GM21786 (cell line): ENCODE data around the gene VAMP4.
"Not testable (repeated sequence)": the region's sequence is repeated elsewhere in the genome, so short reads cannot be mapped to it uniquely, and the experiment has no call there.

Source experiments
- ATAC-seq: cut with Tn5 transposase; IDR thresholded peaks from one replicate; pipeline ENCODE4 v1.9.1; 2021; ENCODE audit not compliant: unreplicated experiment

Gene VAMP4

GRCh38 chr1:171707583-171707982 lies 34.3 kb downstream of the VAMP4 start:
- ATAC-seq: no peak

- no peak for ATAC-seq
Observed at GRCh38 chr1:171702598-171702997, 39.3 kb downstream of the VAMP4 start.

DNA sequence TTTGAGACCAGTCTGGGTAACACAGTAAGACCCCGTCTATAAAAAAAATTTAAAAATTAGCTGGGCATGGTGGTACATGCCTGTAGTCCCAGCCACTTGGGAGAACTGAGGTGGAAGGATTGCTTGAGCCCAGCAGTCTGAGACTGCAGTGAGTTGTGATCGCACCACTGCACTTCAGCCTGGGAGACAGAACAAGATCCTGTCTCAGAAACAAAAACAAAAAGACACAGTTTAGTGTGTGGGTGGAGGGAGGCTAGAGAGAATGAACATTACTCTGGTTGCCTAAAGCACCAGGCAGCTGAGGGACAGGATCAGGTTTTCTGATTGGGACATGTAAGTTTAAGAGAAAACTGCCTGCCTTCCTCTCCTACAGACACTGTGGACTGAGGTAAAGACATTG lies 42.3 kb downstream of the VAMP4 start:
- ATAC-seq: no peak

- not testable (repeated sequence) for ATAC-seq
Observed at GRCh38 chr1:171695772-171696171, 46.1 kb downstream of the VAMP4 start.

DNA sequence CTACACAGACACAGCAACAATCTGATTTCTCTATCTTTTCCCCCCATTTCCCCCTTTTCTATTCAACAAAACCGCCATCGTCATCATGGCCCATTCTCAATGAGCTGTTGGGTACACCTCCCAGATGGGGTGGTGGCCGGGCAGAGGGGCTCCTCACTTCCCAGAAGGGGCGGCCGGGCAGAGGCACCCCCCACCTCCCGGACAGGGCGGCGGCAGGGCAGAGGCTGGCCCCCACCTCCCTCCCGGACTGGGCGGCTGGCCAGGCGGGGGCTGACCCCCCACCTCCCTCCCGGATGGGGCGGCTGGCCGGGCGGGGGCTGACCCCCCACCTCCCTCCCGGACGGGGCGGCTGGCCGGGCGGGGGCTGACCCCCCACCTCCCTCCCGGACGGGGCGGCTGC lies 48.3 kb downstream of the VAMP4 start:
- ATAC-seq: not testable (repeated sequence)

DNA sequence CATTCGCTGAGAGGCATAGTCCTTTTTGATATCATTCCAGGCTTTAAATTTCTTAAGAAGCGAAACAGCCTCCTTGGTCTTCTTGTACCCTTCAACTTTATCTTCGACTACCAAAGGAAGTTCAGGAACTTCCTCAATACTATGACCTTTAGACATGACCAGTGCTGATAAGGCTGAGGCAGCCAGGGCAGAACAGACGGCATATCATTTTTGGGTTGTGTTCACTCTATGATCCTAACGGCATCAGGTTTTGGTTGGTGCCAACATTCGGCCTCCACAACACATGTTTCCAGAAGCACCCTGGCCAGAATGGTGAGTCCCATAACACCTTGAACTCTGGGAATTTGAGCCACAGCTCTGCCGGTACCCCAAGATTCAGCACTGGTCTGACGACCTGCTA lies 58.0 kb downstream of the VAMP4 start:
- ATAC-seq: no peak

- no peak for ATAC-seq
Observed at GRCh38 chr1:171680339-171680738, 61.5 kb downstream of the VAMP4 start.

DNA sequence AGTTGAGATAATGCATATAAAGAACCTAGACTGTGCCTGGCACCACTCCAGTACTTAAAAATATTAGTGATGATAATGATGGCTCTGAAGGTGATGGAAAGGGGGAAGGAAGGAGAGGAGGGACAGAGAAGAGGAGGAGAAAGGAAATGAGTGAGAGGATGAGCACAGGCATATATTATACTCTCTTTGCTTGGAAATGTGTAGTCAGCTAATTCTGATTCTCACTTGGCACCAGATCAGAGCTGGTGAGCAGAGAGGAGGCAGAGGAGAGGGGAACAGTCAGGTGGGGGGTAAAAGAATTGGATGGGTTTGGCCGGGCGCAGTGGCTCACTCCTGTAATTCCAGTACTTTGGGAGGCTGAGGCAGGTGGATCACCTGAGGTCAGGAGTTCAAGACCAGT lies 65.0 kb downstream of the VAMP4 start:
- ATAC-seq: no peak

DNA sequence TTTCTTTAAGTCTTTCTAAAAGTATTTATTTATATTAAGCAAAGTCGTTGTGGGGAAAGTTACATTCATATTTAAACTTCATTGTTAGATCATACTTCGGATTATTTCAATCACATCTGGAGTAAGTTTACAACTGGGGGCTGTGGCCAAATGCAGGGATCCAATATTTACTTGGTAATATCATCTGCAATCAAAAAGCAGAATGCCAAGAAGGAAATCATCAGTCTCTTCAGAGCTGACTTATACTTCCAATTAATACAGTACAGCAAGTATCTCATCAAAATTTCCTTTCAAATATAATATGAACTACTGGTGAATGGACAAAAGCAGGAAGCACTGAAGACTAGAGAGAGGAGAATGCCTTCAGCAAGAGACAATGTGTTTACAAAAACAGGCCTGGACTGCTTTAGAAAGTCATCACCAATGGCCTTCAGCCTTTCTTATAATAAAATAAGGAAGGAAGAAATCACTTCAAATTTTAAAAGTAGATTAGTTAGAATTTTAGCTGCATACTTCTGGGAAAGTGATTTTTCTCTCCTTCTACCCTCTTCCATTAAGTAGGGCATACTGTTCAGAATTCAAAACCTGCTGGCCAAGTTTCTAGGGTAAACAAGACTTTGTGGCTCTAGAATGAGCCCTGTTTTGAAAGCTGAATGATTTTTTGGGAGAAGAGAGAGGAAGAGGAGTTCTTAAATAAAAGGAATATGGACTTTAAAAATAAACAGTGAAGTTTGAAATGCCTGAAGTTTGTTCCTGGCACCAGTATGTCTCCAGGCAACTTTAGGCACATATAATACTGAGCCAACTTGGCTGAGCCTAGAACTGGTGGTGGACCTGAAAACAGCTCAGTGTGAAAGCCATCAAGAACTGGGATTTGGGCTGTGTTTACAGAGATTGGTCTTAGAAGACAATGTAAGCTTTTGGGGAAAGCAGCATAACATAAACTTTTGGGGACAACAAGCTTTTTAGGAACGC lies 67.1 kb downstream of the VAMP4 start:
- no peak for ATAC-seq

DNA sequence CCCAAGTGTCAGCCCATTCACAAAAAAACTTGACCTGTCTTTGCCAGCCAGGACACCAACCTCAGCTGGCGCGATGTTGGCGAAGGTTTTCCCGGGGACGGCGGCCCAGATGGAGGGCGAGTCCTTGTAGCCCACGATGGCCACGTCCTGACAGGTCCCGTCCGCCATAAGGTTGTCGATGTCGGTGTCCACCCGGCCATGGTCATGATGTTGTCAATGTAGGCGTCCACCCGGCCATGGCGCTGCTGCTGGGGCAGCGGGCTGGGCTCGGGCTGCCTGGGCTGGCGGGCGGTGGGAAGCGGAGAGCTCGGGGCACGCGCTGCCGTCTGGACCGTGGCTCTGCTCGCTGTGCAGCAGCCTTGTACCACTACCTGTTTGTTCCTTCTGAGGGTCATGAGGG lies 71.1 kb downstream of the VAMP4 start:
- ATAC-seq: no peak

DNA sequence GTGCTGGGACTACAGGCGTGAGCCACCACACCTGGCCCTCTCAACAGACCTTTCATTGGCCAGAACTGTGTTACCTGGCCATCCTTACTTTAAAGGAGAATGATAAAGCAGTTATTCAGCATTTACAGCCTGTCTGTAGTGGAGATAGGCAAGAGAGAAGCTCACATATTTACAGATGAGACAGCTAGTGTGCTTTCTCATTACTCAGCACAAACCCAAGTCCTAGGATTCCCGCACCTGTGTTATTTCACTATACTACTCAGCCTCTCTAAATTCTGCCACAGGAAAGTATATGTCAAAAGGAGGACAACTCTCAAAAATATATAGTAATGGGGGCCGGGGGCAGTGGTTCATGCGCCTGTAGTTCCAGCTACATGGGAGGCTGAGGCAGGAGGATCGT lies 73.5 kb downstream of the VAMP4 start:
- no peak for ATAC-seq

DNA sequence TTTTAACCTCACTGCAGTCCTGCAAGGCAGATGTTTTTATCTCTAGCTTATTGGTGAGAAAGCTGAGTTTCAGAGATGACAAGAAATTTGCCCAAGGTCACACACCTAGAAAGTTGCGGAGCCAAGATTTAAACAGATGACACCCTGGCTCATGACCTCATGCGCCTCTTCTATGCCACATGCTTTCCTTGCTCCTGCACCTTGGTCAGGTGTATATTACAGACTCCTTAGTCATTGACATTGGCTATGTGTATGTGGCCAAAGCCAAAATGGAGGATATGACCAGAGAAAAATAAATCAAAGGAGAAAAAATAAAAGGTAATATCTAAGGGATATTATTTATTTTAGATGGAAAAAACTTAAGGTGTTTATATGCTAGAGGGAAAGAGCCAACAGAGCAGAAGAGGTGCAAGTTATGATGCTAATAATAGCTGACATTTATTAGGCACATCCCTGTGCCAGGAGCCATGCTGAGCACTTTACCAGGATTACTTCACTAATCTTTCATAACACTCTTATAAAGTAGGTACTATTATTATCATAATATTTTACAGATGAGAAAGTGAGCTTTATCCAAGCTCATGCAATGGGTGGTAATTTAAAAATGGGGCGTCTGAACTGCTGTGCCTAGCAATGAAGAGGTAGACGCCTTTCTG lies 75.6 kb downstream of the VAMP4 start:
- ATAC-seq: no peak

- no peak for ATAC-seq
Observed at GRCh38 chr1:171664976-171665375, 76.9 kb downstream of the VAMP4 start.

GRCh38 chr1:171663854-171664575 lies 77.8 kb downstream of the VAMP4 start:
- no peak for ATAC-seq

GRCh38 chr1:171663036-171663853 lies 78.6 kb downstream of the VAMP4 start:
- ATAC-seq: no peak

GRCh38 chr1:171661076-171661650 lies 80.7 kb downstream of the VAMP4 start:
- ATAC-seq: no peak

DNA sequence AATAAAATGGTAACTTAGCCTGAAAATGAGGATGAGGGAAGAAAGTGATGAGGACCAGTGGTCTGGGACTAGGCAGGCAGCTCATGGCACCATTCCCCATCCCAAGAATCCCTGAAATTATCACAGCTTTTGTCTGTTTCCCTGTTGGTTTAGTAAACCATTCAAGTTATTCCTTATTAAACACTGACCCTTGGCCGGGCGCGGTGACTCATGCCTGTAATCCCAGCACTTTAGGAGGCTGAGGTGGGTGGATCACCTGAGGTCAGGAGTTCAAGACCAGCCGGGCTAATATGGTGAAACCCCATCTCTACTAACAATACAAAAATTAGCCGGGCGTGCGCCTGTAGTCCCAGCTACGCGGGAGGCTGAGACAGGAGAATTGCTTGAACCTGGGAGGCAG lies 85.7 kb downstream of the VAMP4 start:
- not testable (repeated sequence) for ATAC-seq

- peak; percentile 6 for ATAC-seq
Observed at GRCh38 chr1:171655746-171656116, 86.1 kb downstream of the VAMP4 start.

- peak; percentile 80 for ATAC-seq
Observed at GRCh38 chr1:171654942-171655745, 86.7 kb downstream of the VAMP4 start.
